ENCODE measurements around the gene ELMO3.
A peak's percentile ranks its signal among the peaks of the same experiment; 100 is the strongest.

ELMO3 gene

GRCh38 chr16:67184453-67184994 lies 14.4 kb upstream of the ELMO3 start:
- no peak for TF ChIP-seq CTCF (IDR thresholded peaks at IDR 0.05; ENCODE audit: insufficient read depth, low read length, poor library complexity, severe bottlenecking)
- DNase-seq (ENCODE audit: extremely low read depth, insufficient read length), result no peak
- H3K4me3 ChIP-seq (replicated peaks; ENCODE audit: low read depth, low read length), result peak overlapping the region; percentile 77
- no peaks in the 10 kb centered on the region; the same call in 1 of the 2 replicates for H3K36me3 ChIP-seq (ENCODE audit: control insufficient read depth, insufficient read depth, low read length)
- no peaks in the 10 kb centered on the region; the same call in 1 of the 2 replicates for H3K27me3 ChIP-seq (replicated peaks; ENCODE audit: control insufficient read depth, insufficient read depth, low read length)

- Histone ChIP-seq H3K36me3 (ENCODE audit: control insufficient read depth, insufficient read depth, low read length) (no peaks in the 10 kb centered on the region), H3K4me3 (replicated peaks; ENCODE audit: low read depth, low read length) (no peak overlapping the region), H3K27me3 (replicated peaks; ENCODE audit: control insufficient read depth, insufficient read depth, low read length) (no peaks in the 10 kb centered on the region; the same call in 1 of the 2 replicates)
- DNase-seq (ENCODE audit: extremely low read depth, insufficient read length), result peak; percentile 74
- peak; percentile 88 for TF ChIP-seq CTCF (IDR thresholded peaks at IDR 0.05; ENCODE audit: insufficient read depth, low read length, poor library complexity, severe bottlenecking)
Observed at GRCh38 chr16:67184995-67185650, 13.8 kb upstream of the ELMO3 start.

- DNase-seq (ENCODE audit: extremely low read depth, insufficient read length), result no peak
- H3K4me3 ChIP-seq (replicated peaks; ENCODE audit: low read depth, low read length), result no peak overlapping the region
- no peak for TF ChIP-seq CTCF (IDR thresholded peaks at IDR 0.05; ENCODE audit: insufficient read depth, low read length, poor library complexity, severe bottlenecking)
Observed at GRCh38 chr16:67185651-67186134, 13.2 kb upstream of the ELMO3 start.

GRCh38 chr16:67186550-67186950 lies 12.4 kb upstream of the ELMO3 start:
- no peaks in the 10 kb centered on the region for H3K36me3 ChIP-seq (ENCODE audit: control insufficient read depth, insufficient read depth, low read length)
- H3K4me3 ChIP-seq (replicated peaks; ENCODE audit: low read depth, low read length), result no peak overlapping the region
- no peak for TF ChIP-seq CTCF (IDR thresholded peaks at IDR 0.05; ENCODE audit: insufficient read depth, low read length, poor library complexity, severe bottlenecking)
- H3K27me3 ChIP-seq (replicated peaks; ENCODE audit: control insufficient read depth, insufficient read depth, low read length), result no peaks in the 10 kb centered on the region; the same call in 1 of the 2 replicates
- no peak for DNase-seq (ENCODE audit: extremely low read depth, insufficient read length)

More at GRCh38 chr16:67185651-67186134, 13.2 kb upstream of the ELMO3 start:
- Histone ChIP-seq H3K36me3 (ENCODE audit: control insufficient read depth, insufficient read depth, low read length) (no peaks in the 10 kb centered on the region), H3K27me3 (replicated peaks; ENCODE audit: control insufficient read depth, insufficient read depth, low read length) (no peaks in the 10 kb centered on the region; the same call in 1 of the 2 replicates)

GRCh38 chr16:67187175-67187890 lies 11.6 kb upstream of the ELMO3 start:
- no peak for DNase-seq (ENCODE audit: extremely low read depth, insufficient read length)
- H3K27me3 ChIP-seq (replicated peaks; ENCODE audit: control insufficient read depth, insufficient read depth, low read length), result no peaks in the 10 kb centered on the region; the same call in 1 of the 2 replicates
- H3K4me3 ChIP-seq (replicated peaks; ENCODE audit: low read depth, low read length), result no peak overlapping the region
- TF ChIP-seq CTCF (IDR thresholded peaks at IDR 0.05; ENCODE audit: insufficient read depth, low read length, poor library complexity, severe bottlenecking), result no peak
- no peaks in the 10 kb centered on the region for H3K36me3 ChIP-seq (ENCODE audit: control insufficient read depth, insufficient read depth, low read length)
